Fibroblast of lung (primary cell): ENCODE measurements around the gene FRMD4A. TPM values are rescaled to one million over a fixed set of nuclear protein-coding genes. Genes with fewer than 3 reads are reported as not detected.

Experiments used
- DNase-seq, 2 donors: peaks; one replicate each; pipeline versions ENCODE4 v3.0.0 to v3.0.0-alpha.2; 2010; ENCODE audit warnings: low read depth in 2 of 2
- H2AFZ ChIP-seq: 2 replicates; pipeline ENCODE4 v1.5.1; 2012; ENCODE audit warnings: low read length, control low read depth, inconsistent platforms
- H3K27ac ChIP-seq: 2 replicates; pipeline ENCODE4 v1.5.1; 2011; ENCODE audit warnings: low read length, control low read depth; ENCODE audit not compliant: insufficient read depth
- H3K27me3 ChIP-seq: 2 replicates; pipeline ENCODE4 v1.5.1; 2011; ENCODE audit warnings: mild to moderate bottlenecking, low read length; ENCODE audit not compliant: control insufficient read depth, insufficient read depth
- H3K36me3 ChIP-seq: 2 replicates; pipeline ENCODE4 v1.5.1; 2011; ENCODE audit warnings: low read length; ENCODE audit not compliant: control insufficient read depth, insufficient read depth
- H3K4me1 ChIP-seq: 2 replicates; pipeline ENCODE4 v1.5.1; 2011; ENCODE audit warnings: low read length; ENCODE audit not compliant: control insufficient read depth, insufficient read depth; ENCODE audit errors: extremely low read depth
- H3K4me2 ChIP-seq: 2 replicates; pipeline ENCODE4 v1.5.1; 2011; ENCODE audit warnings: low read length, control low read depth; ENCODE audit not compliant: insufficient read depth; ENCODE audit errors: extremely low read depth
- H3K4me3 ChIP-seq, 4 experiments: fragments of 200-600 bp in 1 of 4; sonication (generic) in 1 of 4; replicated peaks in 1 of 4; 2 replicates each; pipeline ENCODE4 v1.5.1; 2011 to 2016; ENCODE audit warnings: low read length in 4 of 4, low read depth in 3 of 4, mild to moderate bottlenecking in 3 of 4, control low read depth in 2 of 4, inconsistent platforms in 1 of 4, mixed read lengths in 1 of 4; ENCODE audit not compliant: insufficient read depth in 1 of 4; ENCODE audit errors: control extremely low read depth in 1 of 4
- H3K79me2 ChIP-seq: 2 replicates; pipeline ENCODE4 v1.5.1; 2012; ENCODE audit warnings: mild to moderate bottlenecking, low read length, inconsistent platforms; ENCODE audit not compliant: control insufficient read depth, insufficient read depth
- H3K9ac ChIP-seq: 2 replicates; pipeline ENCODE4 v1.5.1; 2011; ENCODE audit warnings: mild to moderate bottlenecking, low read length, control low read depth; ENCODE audit not compliant: insufficient read depth
- H3K9me3 ChIP-seq: 2 replicates; pipeline ENCODE4 v1.5.1; 2012; ENCODE audit warnings: low read depth, low read length; ENCODE audit not compliant: control insufficient read depth, insufficient read depth
- H4K20me1 ChIP-seq: 2 replicates; pipeline ENCODE4 v1.5.1; 2011; ENCODE audit warnings: low read length; ENCODE audit not compliant: control insufficient read depth, insufficient read depth; ENCODE audit errors: extremely low read depth
- EZH2 ChIP-seq: IDR thresholded peaks from 2 replicates; pipeline ENCODE4 v1.5.1; 2012; ENCODE audit warnings: low read length, control low read depth, mild to moderate bottlenecking; ENCODE audit errors: missing control alignments
- polyA plus RNA-seq, 2 donors: library from polyadenylated mRNA; depleted of rRNA in 1 of 2; stranded (reverse) in 1 of 2; unstranded in 1 of 2; fragments of >200 nt; gene quantifications; 2 replicates each; pipeline ENCODE4 v1.2.1, GENCODE V29; 2011 to 2012; ENCODE audit warnings: missing spikeins in 1 of 2
- total RNA-seq: library from RNA; depleted of rRNA; stranded (reverse); fragments of >200 nt; gene quantifications from 2 replicates; pipeline ENCODE4 v1.2.1, GENCODE V29; 2014
- TF ChIP-seq, protein P1 (sequence below), 2 donors: IDR thresholded peaks in 1 of 2; conservative IDR thresholded peaks in 1 of 2; 1 replicate in 1 of 2; 2 replicates in 1 of 2; pipeline ENCODE4 v1.5.1; 2011 to 2012; ENCODE audit warnings: low read length in 2 of 2, control low read depth in 1 of 2, inconsistent platforms in 1 of 2, low read depth in 1 of 2, mild to moderate bottlenecking in 1 of 2

FRMD4A gene
- total and polyA plus RNA-seq, 2 donors (not counting 1 experiment from before 2014, with no cell fraction given): 26.9 to 63.6 TPM

DNA sequence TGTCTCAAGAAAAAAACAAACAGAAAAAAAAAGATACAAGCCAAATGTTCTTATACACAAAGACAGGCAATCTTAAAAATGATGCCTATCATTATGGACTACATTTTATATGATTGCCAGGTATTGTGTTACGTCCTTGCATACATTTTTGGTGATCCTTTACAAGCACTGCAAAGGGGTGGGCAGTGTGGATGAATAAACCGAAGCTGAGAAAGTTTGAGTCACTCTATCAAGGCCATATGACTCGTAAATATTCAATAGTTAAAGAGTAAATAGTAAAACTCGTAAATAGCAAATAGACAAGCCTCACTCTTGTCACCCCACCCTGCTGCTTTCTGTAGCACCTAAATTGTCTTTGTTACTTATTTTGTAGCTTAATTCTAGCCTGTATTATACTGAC is 326.2 kb downstream of the FRMD4A start:
- no peaks in the 10 kb centered on the region for H3K27me3 ChIP-seq
- TF ChIP-seq, protein P1, sequence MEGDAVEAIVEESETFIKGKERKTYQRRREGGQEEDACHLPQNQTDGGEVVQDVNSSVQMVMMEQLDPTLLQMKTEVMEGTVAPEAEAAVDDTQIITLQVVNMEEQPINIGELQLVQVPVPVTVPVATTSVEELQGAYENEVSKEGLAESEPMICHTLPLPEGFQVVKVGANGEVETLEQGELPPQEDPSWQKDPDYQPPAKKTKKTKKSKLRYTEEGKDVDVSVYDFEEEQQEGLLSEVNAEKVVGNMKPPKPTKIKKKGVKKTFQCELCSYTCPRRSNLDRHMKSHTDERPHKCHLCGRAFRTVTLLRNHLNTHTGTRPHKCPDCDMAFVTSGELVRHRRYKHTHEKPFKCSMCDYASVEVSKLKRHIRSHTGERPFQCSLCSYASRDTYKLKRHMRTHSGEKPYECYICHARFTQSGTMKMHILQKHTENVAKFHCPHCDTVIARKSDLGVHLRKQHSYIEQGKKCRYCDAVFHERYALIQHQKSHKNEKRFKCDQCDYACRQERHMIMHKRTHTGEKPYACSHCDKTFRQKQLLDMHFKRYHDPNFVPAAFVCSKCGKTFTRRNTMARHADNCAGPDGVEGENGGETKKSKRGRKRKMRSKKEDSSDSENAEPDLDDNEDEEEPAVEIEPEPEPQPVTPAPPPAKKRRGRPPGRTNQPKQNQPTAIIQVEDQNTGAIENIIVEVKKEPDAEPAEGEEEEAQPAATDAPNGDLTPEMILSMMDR (conservative IDR thresholded peaks at IDR 0.05 in 1 of 2, IDR thresholded peaks at IDR 0.05 in 1 of 2; ENCODE audit: low read depth in 1 of 2, low read length in 2 of 2): no peak
- no peak for TF ChIP-seq EZH2
- no peaks in the 10 kb centered on the region for H4K20me1 ChIP-seq
- no peaks in the 10 kb centered on the region for H3K79me2 ChIP-seq
- H3K9ac ChIP-seq: no peak overlapping the region
- DNase-seq: no peak
- H3K9me3 ChIP-seq: no peaks in the 10 kb centered on the region
- H3K4me1 ChIP-seq: peaks cover 3% of the 10 kb centered on the region
- no peaks in the 10 kb centered on the region for H3K36me3 ChIP-seq
- no peak overlapping the region for H3K27ac ChIP-seq
- H2AFZ ChIP-seq: no peak overlapping the region
- H3K4me2 ChIP-seq: no peak overlapping the region
- no peak overlapping the region for H3K4me3 ChIP-seq

DNA sequence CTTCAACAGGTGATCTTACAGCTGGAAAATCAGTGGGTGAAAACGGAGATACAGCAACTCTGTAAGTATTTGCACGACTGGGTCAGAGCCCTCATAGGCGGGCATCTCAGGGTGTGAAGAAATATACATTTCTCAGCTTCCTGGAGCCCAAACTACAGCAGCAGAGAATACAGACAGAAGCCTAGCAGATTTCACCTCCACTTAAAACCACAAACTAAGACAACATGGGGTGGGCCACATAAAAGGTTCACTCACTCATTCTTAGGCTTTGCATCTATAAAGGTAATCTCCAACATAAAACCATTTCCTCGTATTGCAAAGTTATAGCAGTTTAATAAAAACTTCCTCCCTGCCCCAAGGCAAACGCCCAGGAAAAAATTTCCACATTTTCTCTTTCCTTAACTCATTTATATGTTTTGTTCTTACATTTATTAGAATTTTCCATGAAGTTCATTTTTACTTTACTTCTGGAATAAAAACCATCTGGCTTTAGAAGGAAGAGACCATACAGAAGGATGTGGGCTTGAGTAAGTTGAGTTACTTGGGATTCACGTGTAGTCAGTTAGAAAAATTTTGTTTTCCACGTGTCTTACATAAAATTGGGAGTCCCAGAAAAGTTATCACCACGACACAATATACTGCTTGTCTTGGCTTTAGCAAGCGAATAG is 327.1 kb downstream of the FRMD4A start:
- Histone ChIP-seq H3K27me3 (no peaks in the 10 kb centered on the region), H2AFZ (no peak overlapping the region), H3K4me1 (peaks cover 3% of the 10 kb centered on the region), H4K20me1 (no peaks in the 10 kb centered on the region), H3K9ac (no peak overlapping the region), H3K4me2 (no peak overlapping the region), H3K36me3 (no peaks in the 10 kb centered on the region), H3K9me3 (no peaks in the 10 kb centered on the region), H3K4me3 (no peak overlapping the region), H3K27ac (no peak overlapping the region), H3K79me2 (no peaks in the 10 kb centered on the region)
- TF ChIP-seq EZH2: no peak
- TF ChIP-seq, protein P1 (conservative IDR thresholded peaks at IDR 0.05 in 1 of 2, IDR thresholded peaks at IDR 0.05 in 1 of 2; ENCODE audit: low read depth in 1 of 2, low read length in 2 of 2): no peak
- DNase-seq: no peak

DNA sequence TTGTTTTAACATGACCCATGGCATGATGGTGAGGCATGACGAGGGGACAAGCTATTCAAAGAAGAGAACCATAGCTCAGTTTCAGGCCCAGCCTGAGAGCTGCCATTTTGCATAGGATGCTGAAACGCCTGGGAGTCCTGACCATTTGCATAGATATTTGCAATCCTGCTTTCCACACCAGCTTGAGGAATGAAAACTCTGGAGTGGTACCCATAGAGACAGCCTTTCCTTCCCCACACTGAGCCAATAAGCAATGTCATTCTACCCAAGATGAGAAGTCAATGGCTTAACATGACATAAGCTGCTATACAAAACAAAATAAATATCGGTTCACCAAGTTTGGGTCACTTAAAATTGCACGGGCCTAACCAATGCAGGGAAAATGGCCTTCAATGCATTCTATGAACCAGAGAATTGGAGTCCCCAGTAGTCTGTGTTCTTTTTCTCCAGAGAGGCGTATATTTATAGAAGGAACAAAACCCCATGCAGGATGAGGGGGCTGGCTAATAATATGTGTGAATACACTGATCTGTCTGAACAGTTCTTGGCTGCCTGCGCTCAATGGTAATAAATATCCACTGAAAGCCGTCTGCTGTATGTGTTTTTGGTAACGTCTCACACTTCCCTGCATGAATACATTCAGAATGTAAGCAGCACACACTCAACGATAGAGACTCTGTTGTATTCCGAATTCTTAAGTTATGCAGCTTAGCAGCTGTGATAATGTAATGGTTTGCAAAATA is 329.3 kb downstream of the FRMD4A start:
- H3K79me2 ChIP-seq: no peaks in the 10 kb centered on the region

More for the DNA sequence above, 329.3 kb downstream of the FRMD4A start:
- Histone ChIP-seq H4K20me1 (no peaks in the 10 kb centered on the region), H3K4me2 (no peak overlapping the region), H3K4me3 (no peak overlapping the region), H2AFZ (no peak overlapping the region), H3K9ac (no peak overlapping the region), H3K9me3 (no peaks in the 10 kb centered on the region), H3K27me3 (no peaks in the 10 kb centered on the region), H3K36me3 (no peaks in the 10 kb centered on the region), H3K4me1 (no peaks in the 10 kb centered on the region), H3K27ac (no peak overlapping the region)
- DNase-seq: no peak
- TF ChIP-seq EZH2: no peak
- TF ChIP-seq, protein P1 (conservative IDR thresholded peaks at IDR 0.05 in 1 of 2, IDR thresholded peaks at IDR 0.05 in 1 of 2; ENCODE audit: low read depth in 1 of 2, low read length in 2 of 2): no peak
